Stomach smooth muscle (tissue), 2 donors: ENCODE data around the gene PTPRS.
"Not testable (repeated sequence)": the region's sequence is repeated elsewhere in the genome, so short reads cannot be mapped to it uniquely, and the experiment has no call there.

Source experiments
- H3K27ac ChIP-seq: one replicate; pipeline ENCODE4 v1.7.0; 2013; ENCODE audit warnings: mild to moderate bottlenecking, low read length, inconsistent platforms
- H3K27me3 ChIP-seq, 2 donors: one replicate each; pipeline ENCODE4 v1.7.0; 2013; ENCODE audit warnings: low read length in 2 of 2; ENCODE audit not compliant: insufficient read depth in 2 of 2, control insufficient read depth in 1 of 2
- H3K36me3 ChIP-seq, 2 donors: one replicate each; pipeline ENCODE4 v1.7.0; 2013; ENCODE audit warnings: low read length in 2 of 2; ENCODE audit not compliant: control insufficient read depth in 2 of 2, insufficient read depth in 2 of 2
- H3K4me1 ChIP-seq: one replicate; pipeline ENCODE4 v1.7.0; 2013; ENCODE audit warnings: low read length; ENCODE audit not compliant: control insufficient read depth, insufficient read depth
- H3K4me3 ChIP-seq, 2 donors: one replicate each; pipeline ENCODE4 v1.7.0; 2013; ENCODE audit warnings: low read length in 2 of 2
- H3K9ac ChIP-seq, 2 donors: one replicate each; pipeline ENCODE4 v1.7.0; 2013; ENCODE audit warnings: low read length in 2 of 2, mild to moderate bottlenecking in 1 of 2
- H3K9me3 ChIP-seq, 2 donors: one replicate each; pipeline ENCODE4 v1.7.0; 2013; ENCODE audit warnings: low read length in 2 of 2; ENCODE audit not compliant: control insufficient read depth in 2 of 2
- donor health status: healthy.
- donor health status: Pancreatic carcinoma.

Gene PTPRS

DNA sequence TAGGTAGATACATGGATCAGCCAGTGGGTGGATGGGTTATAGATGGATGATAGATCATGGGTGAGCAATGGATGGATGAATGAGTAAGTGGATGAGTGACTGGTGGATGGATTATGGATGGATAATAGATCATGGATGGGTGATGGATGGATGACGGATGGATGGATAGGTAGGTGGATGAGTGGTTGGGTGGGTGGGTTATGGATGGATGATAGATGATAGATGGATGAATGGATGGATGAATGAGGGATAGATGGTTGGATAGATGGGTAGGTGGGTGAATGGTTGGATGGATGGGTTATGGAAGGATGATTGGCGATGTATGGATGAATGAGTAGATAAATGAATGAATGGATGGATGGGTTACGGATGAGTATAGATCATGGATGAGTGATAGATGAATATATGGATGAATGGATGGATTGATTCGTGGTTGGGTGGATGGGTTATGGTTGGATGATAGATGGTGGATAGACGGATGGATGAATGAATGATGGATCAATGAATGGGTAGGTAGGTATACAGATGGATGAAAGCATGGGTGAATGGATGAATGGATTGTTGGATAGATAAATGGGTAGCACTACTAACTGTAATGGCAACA is 27.0 kb upstream of the PTPRS start:
- Histone ChIP-seq H3K27ac (no peak overlapping the region), H3K9ac (no peak overlapping the region), H3K4me1 (no peaks in the 10 kb centered on the region), H3K9me3 (peaks cover 0 to 3% of the 10 kb centered on the region in 2 donors), H3K36me3 (no peaks in the 10 kb centered on the region), H3K27me3 (peaks cover 4 to 10% of the 10 kb centered on the region in 2 donors), H3K4me3 (no peak overlapping the region)

DNA sequence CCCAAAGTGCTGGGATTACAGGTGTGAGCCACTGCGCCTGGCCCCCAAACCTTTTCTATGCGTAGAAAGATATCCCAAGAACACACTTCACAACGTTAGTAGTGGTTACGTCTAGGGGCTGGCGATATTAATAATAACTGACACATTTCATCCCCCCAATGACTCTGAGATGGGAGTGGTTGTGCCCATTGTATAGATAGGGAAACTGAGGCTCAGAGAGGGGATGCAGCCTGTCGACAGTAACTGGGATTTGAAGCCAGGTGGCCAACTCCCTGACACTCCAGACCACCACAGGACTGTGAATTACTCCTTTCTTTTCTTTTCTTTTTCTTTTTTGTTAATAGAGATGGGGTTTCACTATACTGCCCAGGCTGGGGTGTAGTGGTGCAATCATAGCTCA is 25.3 kb upstream of the PTPRS start:
- H3K9me3 ChIP-seq, result no peaks in the 10 kb centered on the region
- no peaks in the 10 kb centered on the region for H3K4me1 ChIP-seq
- H3K9ac ChIP-seq, result no peak overlapping the region
- H3K27me3 ChIP-seq, result peaks cover 4 to 5% of the 10 kb centered on the region in 2 donors
- no peak overlapping the region for H3K27ac ChIP-seq
- H3K4me3 ChIP-seq, result no peak overlapping the region
- no peaks in the 10 kb centered on the region for H3K36me3 ChIP-seq

DNA sequence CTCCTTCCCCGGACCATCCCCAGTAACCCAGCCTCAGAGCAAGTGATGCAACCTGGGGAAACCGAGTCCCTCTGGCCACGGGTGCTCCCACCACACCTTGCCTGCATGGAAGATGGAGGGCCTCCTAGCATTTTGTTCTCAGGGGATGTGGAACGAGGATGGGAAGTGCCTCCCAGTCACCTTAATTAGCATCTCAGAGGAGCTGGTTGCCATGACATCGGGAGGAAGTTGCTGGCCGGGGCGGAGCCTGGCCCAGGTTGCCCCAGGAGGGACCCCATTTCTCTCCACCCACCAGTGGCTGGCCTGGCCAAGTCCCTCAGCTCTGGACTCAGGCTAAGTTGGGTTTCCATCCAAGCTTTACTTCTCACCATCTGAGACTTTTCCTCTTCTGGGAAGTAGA is 24.1 kb upstream of the PTPRS start:
- Histone ChIP-seq H3K9me3 (no peaks in the 10 kb centered on the region), H3K27me3 (peaks cover 11 to 14% of the 10 kb centered on the region in 2 donors), H3K9ac (no peak overlapping the region), H3K36me3 (no peaks in the 10 kb centered on the region), H3K4me3 (no peak overlapping the region), H3K4me1 (no peaks in the 10 kb centered on the region), H3K27ac (no peak overlapping the region)

GRCh38 chr19:5361839-5362238 is 21.2 kb upstream of the PTPRS start:
- H3K9me3 ChIP-seq, H3K4me1 ChIP-seq, H3K36me3 ChIP-seq, H3K9ac ChIP-seq, H3K27ac ChIP-seq, H3K4me3 ChIP-seq: not testable (repeated sequence)
- peaks cover 20 to 21% of the 10 kb centered on the region in 2 donors for H3K27me3 ChIP-seq

DNA sequence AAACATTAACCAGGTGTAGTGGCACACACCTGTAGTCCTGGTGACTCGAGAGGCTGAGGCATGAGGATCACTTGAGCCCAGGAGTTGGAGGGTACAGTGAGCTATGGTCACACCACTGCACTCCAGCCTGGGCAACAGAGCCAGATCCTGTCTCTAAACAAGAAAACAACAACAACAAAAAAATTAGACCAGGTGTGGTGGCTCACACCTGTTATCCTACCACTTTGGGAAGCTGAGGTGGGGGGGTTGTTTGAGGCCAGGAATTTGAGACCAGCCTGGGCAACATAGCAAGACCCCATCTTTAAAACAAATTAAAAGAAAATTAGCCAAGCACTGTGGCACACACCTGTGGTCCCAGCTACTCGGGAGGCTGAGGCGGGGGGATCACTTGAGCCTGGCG is 20.8 kb upstream of the PTPRS start:
- H3K27ac ChIP-seq, result no peak overlapping the region
- H3K36me3 ChIP-seq, result no peaks in the 10 kb centered on the region
- peaks cover 0 to 4% of the 10 kb centered on the region in 2 donors for H3K9me3 ChIP-seq
- peaks cover 21 to 22% of the 10 kb centered on the region in 2 donors for H3K27me3 ChIP-seq
- no peak overlapping the region for H3K9ac ChIP-seq
- H3K4me1 ChIP-seq, result no peaks in the 10 kb centered on the region
- H3K4me3 ChIP-seq, result no peak overlapping the region

- Histone ChIP-seq H3K4me1 (no peaks in the 10 kb centered on the region), H3K9ac (no peak overlapping the region), H3K27me3 (peaks cover 24 to 26% of the 10 kb centered on the region in 2 donors), H3K9me3 (peaks cover 0 to 4% of the 10 kb centered on the region in 2 donors), H3K4me3 (no peak overlapping the region), H3K36me3 (no peaks in the 10 kb centered on the region), H3K27ac (no peak overlapping the region)
Observed at GRCh38 chr19:5360003-5360780, 19.6 kb upstream of the PTPRS start.

DNA sequence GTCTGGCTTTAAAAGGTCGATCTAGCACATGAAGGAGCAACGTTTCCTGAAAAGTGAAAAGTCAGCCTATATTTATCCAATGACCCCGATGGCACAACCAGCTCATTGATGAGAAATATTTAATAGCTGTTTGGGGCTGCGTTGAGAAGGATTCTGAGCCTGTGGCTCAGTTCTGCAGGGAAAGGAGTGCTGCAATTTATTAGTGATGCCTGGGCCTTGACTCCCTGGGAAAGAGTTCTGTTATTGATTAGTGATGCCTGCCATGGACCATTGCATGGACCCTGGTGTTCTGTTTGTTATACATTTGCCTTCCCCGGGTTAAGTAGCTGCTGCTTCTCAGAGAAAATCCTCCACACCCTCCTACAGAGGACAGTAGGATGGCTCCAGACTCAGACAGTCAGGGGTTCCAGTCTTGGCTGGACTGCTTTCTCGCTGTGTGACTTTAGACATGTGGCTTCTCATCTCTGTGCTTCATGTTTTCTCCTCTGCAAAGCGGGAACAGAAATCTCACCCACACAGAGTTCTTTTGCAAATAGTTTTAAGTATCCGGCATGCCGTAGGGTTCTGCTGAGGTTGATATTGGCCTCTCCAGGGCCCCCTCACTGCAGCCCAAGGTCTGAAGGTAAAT is 17.7 kb upstream of the PTPRS start:
- peaks cover 0 to 4% of the 10 kb centered on the region in 2 donors for H3K9me3 ChIP-seq
- no peak overlapping the region for H3K9ac ChIP-seq
- no peak overlapping the region for H3K27ac ChIP-seq
- peaks cover 20 to 34% of the 10 kb centered on the region in 2 donors for H3K27me3 ChIP-seq
- no peaks in the 10 kb centered on the region for H3K4me1 ChIP-seq
- H3K36me3 ChIP-seq, result no peaks in the 10 kb centered on the region
- no peak overlapping the region for H3K4me3 ChIP-seq

- no peak overlapping the region for H3K27ac ChIP-seq
- peaks cover 20 to 34% of the 10 kb centered on the region in 2 donors for H3K27me3 ChIP-seq
- no peaks in the 10 kb centered on the region for H3K36me3 ChIP-seq
- H3K4me1 ChIP-seq, result no peaks in the 10 kb centered on the region
- no peak overlapping the region for H3K4me3 ChIP-seq
- H3K9ac ChIP-seq, result no peak overlapping the region
- peaks cover 0 to 4% of the 10 kb centered on the region in 2 donors for H3K9me3 ChIP-seq
Observed at GRCh38 chr19:5357584-5357983, 17.0 kb upstream of the PTPRS start.

- Histone ChIP-seq H3K27ac (no peak overlapping the region), H3K9ac (no peak overlapping the region), H3K4me3 (no peak overlapping the region), H3K9me3 (peaks cover 0 to 4% of the 10 kb centered on the region in 2 donors), H3K36me3 (no peaks in the 10 kb centered on the region), H3K27me3 (peaks cover 20 to 35% of the 10 kb centered on the region in 2 donors), H3K4me1 (no peaks in the 10 kb centered on the region)
Observed at GRCh38 chr19:5356918-5357317, 16.3 kb upstream of the PTPRS start.

DNA sequence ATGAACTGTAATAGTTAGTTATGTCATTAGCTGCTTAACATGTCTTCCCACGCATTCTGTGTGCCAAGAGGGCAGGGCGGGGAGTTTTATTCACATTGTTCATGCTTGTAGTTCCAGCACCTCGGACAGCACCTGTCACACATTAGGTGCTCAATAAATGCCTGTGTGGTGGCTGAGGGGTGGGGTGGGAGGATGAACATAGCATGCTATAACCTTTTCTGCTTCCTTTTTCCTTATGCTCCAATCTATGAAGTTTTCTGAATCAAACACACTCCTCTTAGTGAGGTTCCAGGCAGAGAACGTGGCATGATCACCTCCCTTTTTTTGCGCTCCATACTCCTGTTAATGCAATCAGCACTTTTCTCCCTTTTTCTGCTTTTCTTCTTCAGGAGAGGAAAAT is 15.8 kb upstream of the PTPRS start:
- H3K9ac ChIP-seq, result no peak overlapping the region
- H3K36me3 ChIP-seq, result no peaks in the 10 kb centered on the region
- no peaks in the 10 kb centered on the region for H3K4me1 ChIP-seq
- no peak overlapping the region for H3K4me3 ChIP-seq
- no peak overlapping the region for H3K27ac ChIP-seq
- H3K27me3 ChIP-seq, result peaks cover 20 to 36% of the 10 kb centered on the region in 2 donors
- H3K9me3 ChIP-seq, result peaks cover 0 to 4% of the 10 kb centered on the region in 2 donors
